Panc1 (cell line): ENCODE data around the gene MSI2. TPM values are rescaled to one million over a fixed set of nuclear protein-coding genes. Genes with fewer than 3 reads are reported as not detected.

Source experiments
- ATAC-seq: fragments of 200-7000 bp; cut with Tn5 transposase; 2 replicates; pipeline ENCODE4 v1.9.1; 2020; ENCODE audit warnings: mild to moderate bottlenecking, moderate library complexity
- BruUV-seq: library from RNA; stranded (reverse); fragments of 400-500 nt; replicated peaks from 2 replicates; lab custom pipeline; 2021; lab: Mats Ljungman, UMichigan
- CTCF ChIA-PET: fragments of 300-600 bp; sonication (Branson Sonifier 250); formaldehyde crosslinking; loops from one replicate; lab custom pipeline; 2022; ENCODE audit warnings: antibody characterized with exemption; lab: Charles Lee
- POLR2A ChIA-PET: fragments of 300-600 bp; sonication (Branson Sonifier 250); formaldehyde crosslinking; loops from one replicate; lab custom pipeline; 2022; ENCODE audit warnings: antibody characterized with exemption; lab: Charles Lee
- DNase-seq: peaks from one replicate; pipeline ENCODE4 v3.0.0-alpha.2; 2010; ENCODE audit warnings: low read depth, low spot score
- H3K27ac ChIP-seq: 2 replicates; pipeline ENCODE4 v1.5.1; 2011; ENCODE audit warnings: mild to moderate bottlenecking, low read length, inconsistent platforms
- H3K27me3 ChIP-seq: fragments of 200-500 bp; sonication (Bioruptor generic); 2 replicates; pipeline ENCODE4 v1.6.0; 2014; ENCODE audit warnings: low read length, inconsistent platforms; ENCODE audit not compliant: control insufficient read depth, insufficient read depth
- H3K36me3 ChIP-seq: fragments of 200-500 bp; sonication (Bioruptor generic); 2 replicates; pipeline ENCODE4 v1.5.1; 2014; ENCODE audit warnings: inconsistent platforms, mild to moderate bottlenecking, low read length, moderate library complexity; ENCODE audit not compliant: control insufficient read depth, insufficient read depth
- H3K4me1 ChIP-seq: 2 replicates; pipeline ENCODE4 v1.5.1; 2011; ENCODE audit warnings: inconsistent platforms, mild to moderate bottlenecking, low read length, moderate library complexity; ENCODE audit not compliant: control insufficient read depth, insufficient read depth
- H3K4me3 ChIP-seq, 2 experiments: 2 replicates each; pipeline ENCODE4 v1.5.1; 2011 to 2012; ENCODE audit warnings: low read depth in 2 of 2, low read length in 2 of 2, mild to moderate bottlenecking in 2 of 2, inconsistent platforms in 1 of 2, moderate library complexity in 1 of 2
- H3K9me3 ChIP-seq: fragments of 200-500 bp; sonication (Bioruptor generic); 2 replicates; pipeline ENCODE4 v1.5.1; 2014; ENCODE audit warnings: low read depth, mild to moderate bottlenecking, inconsistent platforms, low read length, moderate library complexity; ENCODE audit not compliant: control insufficient read depth, insufficient read depth
- POLR2AphosphoS5 ChIP-seq: IDR thresholded peaks from 2 replicates; pipeline ENCODE4 v1.6.1; 2012; ENCODE audit warnings: mild to moderate bottlenecking, low read depth, low read length, moderate library complexity
- REST ChIP-seq, 2 experiments: IDR thresholded peaks; 2 replicates each; pipeline ENCODE4 v1.6.1; 2011 to 2012; ENCODE audit warnings: low read depth in 2 of 2, control low read depth in 1 of 2, low read length in 1 of 2, mild to moderate bottlenecking in 1 of 2, moderate library complexity in 1 of 2; ENCODE audit not compliant: insufficient read depth in 1 of 2
- SIN3A ChIP-seq: IDR thresholded peaks from 2 replicates; pipeline ENCODE4 v1.6.1; 2012; ENCODE audit warnings: low read depth, mild to moderate bottlenecking, low read length, moderate library complexity, borderline replicate concordance; ENCODE audit not compliant: insufficient read depth
- TCF7L2 ChIP-seq: IDR thresholded peaks from 2 replicates; pipeline ENCODE4 v1.6.1; 2011; ENCODE audit warnings: mild to moderate bottlenecking, low read depth, low read length, inconsistent platforms
- in situ Hi-C: cut with HindIII; loops from 2 replicates; pipeline ENCODE4 v1.10.0; 2016; ENCODE audit warnings: low sequenced_read_pairs, low pct_unique_long_range_greater_than_20kb
- intact Hi-C: fragments of 100-400 bp; cut with micrococcal nuclease; formaldehyde crosslinking; loops from one replicate; pipeline ENCODE4 v1.10.0; 2022; ENCODE audit not compliant: unreplicated experiment
- total RNA-seq: library from RNA; stranded (reverse); gene quantifications from one replicate; pipeline ENCODE4 v1.2.1, GENCODE V29; 2021; ENCODE audit not compliant: unreplicated experiment
- TF ChIP-seq, protein P1 (sequence below): fragments of 450-650 bp; IDR thresholded peaks from 2 replicates; pipeline ENCODE4 v1.5.1; 2017; ENCODE audit warnings: mild to moderate bottlenecking

Gene MSI2
- total RNA-seq, 1 experiment from 2014 or later: 38.5 TPM

- no peaks in the 10 kb centered on the region for H3K4me1 ChIP-seq
- H3K9me3 ChIP-seq: no peaks in the 10 kb centered on the region
- no peak for DNase-seq
- ChIA-PET CTCF (no interaction called here), POLR2A (no interaction called here)
- H3K27me3 ChIP-seq: no peaks in the 10 kb centered on the region
- TF ChIP-seq POLR2AphosphoS5 (no peak), REST (IDR thresholded peaks at IDR 0.05; ENCODE audit: insufficient read depth in 1 of 2, low read depth in 2 of 2, low read length in 1 of 2) (no peak), SIN3A (no peak), TCF7L2 (no peak)
- TF ChIP-seq, protein P1, sequence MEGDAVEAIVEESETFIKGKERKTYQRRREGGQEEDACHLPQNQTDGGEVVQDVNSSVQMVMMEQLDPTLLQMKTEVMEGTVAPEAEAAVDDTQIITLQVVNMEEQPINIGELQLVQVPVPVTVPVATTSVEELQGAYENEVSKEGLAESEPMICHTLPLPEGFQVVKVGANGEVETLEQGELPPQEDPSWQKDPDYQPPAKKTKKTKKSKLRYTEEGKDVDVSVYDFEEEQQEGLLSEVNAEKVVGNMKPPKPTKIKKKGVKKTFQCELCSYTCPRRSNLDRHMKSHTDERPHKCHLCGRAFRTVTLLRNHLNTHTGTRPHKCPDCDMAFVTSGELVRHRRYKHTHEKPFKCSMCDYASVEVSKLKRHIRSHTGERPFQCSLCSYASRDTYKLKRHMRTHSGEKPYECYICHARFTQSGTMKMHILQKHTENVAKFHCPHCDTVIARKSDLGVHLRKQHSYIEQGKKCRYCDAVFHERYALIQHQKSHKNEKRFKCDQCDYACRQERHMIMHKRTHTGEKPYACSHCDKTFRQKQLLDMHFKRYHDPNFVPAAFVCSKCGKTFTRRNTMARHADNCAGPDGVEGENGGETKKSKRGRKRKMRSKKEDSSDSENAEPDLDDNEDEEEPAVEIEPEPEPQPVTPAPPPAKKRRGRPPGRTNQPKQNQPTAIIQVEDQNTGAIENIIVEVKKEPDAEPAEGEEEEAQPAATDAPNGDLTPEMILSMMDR: no peak
- intact Hi-C loops (no loop called here), in situ Hi-C loops (no loop called here)
- H3K4me3 ChIP-seq: no peak overlapping the region
- H3K27ac ChIP-seq: no peak overlapping the region
- no peaks in the 10 kb centered on the region for H3K36me3 ChIP-seq
- ATAC-seq: no peak
- BruUV-seq: no TSS peak
These were observed 314.5 kb downstream of the MSI2 start for GRCh38 chr17:57570724-57571344.

GRCh38 chr17:57572062-57572461 is 315.7 kb downstream of the MSI2 start:
- H3K27ac ChIP-seq: no peak overlapping the region
- H3K27me3 ChIP-seq: no peaks in the 10 kb centered on the region
- TF ChIP-seq SIN3A (no peak), TCF7L2 (no peak), POLR2AphosphoS5 (no peak), REST (IDR thresholded peaks at IDR 0.05; ENCODE audit: insufficient read depth in 1 of 2, low read depth in 2 of 2, low read length in 1 of 2) (no peak)
- TF ChIP-seq, protein P1: no peak
- no TSS peak for BruUV-seq
- no peaks in the 10 kb centered on the region for H3K9me3 ChIP-seq
- CTCF ChIA-PET: no interaction called here
- no peak overlapping the region for H3K4me3 ChIP-seq
- intact Hi-C loops (no loop called here), in situ Hi-C loops (no loop called here)
- H3K4me1 ChIP-seq: no peaks in the 10 kb centered on the region
- H3K36me3 ChIP-seq: no peaks in the 10 kb centered on the region
- POLR2A ChIA-PET: no interaction called here
- DNase-seq: no peak
- ATAC-seq: no peak
